HCT116 (cell line): ENCODE data around the gene USP7.

Experiments
- CEBPB ChIP-seq: IDR thresholded peaks from 2 replicates; pipeline ENCODE4 v1.6.1; 2012; ENCODE audit warnings: low read depth
- EGR1 ChIP-seq: IDR thresholded peaks from 2 replicates; pipeline ENCODE4 v1.6.1; 2012; ENCODE audit warnings: low read depth
- EZH2 ChIP-seq: fragments of 200-600 bp; sonication (generic); IDR thresholded peaks from 2 replicates; pipeline ENCODE4 v1.6.1; 2017; ENCODE audit warnings: antibody characterized with exemption, mixed run types
- FOSL1 ChIP-seq: IDR thresholded peaks from 2 replicates; pipeline ENCODE4 v1.6.1; 2012; ENCODE audit warnings: low read depth
- JUND ChIP-seq: IDR thresholded peaks from 2 replicates; pipeline ENCODE4 v1.6.1; 2012
- POLR2A ChIP-seq: IDR thresholded peaks from 2 replicates; pipeline ENCODE4 v1.7.0; 2011; ENCODE audit warnings: borderline replicate concordance; ENCODE audit not compliant: insufficient read depth, insufficient read length; ENCODE audit errors: extremely low read depth
- POLR2AphosphoS5 ChIP-seq: IDR thresholded peaks from 2 replicates; pipeline ENCODE4 v1.6.1; 2011; ENCODE audit warnings: mild to moderate bottlenecking, low read depth, low read length, moderate library complexity
- ZNF274 ChIP-seq: fragments of 200-500 bp; sonication (Bioruptor generic); IDR thresholded peaks from 2 replicates; pipeline ENCODE4 v1.6.1; 2014; ENCODE audit warnings: mild to moderate bottlenecking, low read depth, low read length, inconsistent platforms
- TF ChIP-seq, protein P1 (sequence below): IDR thresholded peaks from 2 replicates; pipeline ENCODE4 v1.6.1; 2012; ENCODE audit warnings: low read depth
- TF ChIP-seq, protein P2 (sequence below), 3 experiments: fragments of 200-600 bp in 1 of 3; sonication (generic) in 1 of 3; IDR thresholded peaks in 2 of 3; conservative IDR thresholded peaks in 1 of 3; 2 replicates each; pipeline ENCODE4 v1.5.1; 2012 to 2017; ENCODE audit warnings: low read depth in 2 of 3, low read length in 2 of 3, antibody characterized with exemption in 1 of 3, borderline replicate concordance in 1 of 3, control low read depth in 1 of 3, mild to moderate bottlenecking in 1 of 3, mixed read lengths in 1 of 3, mixed run types in 1 of 3, moderate library complexity in 1 of 3; ENCODE audit not compliant: insufficient read depth in 1 of 3
- TF ChIP-seq, protein P3 (sequence below): IDR thresholded peaks from 2 replicates; pipeline ENCODE4 v1.6.1; 2012
- TF ChIP-seq, protein P4 (sequence below): IDR thresholded peaks from 2 replicates; pipeline ENCODE4 v1.6.1; 2012

DNA sequence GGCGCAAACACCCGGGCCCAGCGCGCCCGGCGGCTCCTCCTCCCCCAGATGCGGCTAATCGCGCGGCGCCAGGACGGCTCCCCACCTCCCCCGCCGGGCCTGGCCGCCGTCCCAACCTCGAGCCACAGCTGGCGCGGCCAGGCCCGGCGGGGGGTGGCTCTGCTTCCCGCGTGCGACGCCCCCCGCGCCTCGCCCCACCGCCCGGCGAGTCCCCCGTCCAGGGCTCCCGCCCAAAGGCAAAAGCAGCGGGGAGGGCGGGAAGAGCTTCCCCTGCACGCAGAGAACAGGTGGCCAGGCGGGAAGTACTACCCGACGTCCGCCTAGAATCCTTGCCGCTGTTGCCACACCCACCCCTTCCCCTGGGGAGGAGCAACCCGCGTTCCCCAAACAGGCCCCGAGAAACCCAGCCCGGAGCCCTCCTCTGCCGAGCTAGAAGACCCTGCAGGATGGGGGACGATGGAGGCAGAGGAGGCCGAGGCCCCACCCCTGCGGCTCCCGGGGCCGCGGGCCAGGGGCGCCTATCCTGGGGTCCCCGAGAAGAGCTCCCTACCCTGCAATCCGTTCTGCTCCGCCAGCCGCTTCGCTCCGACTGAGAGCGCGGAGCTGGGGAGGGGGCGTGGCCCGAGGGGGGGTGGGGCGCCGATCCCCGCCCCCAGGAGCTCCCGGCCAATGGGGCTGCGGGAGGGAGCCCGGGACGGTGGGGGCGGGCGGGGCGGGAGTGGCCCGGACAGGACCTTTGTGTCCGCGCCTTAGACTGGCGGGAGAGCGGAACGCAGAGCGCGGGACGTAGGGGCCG, 95.1 kb downstream of the USP7 start, which contains the start of gene CARHSP1:
- TF ChIP-seq, protein P1, sequence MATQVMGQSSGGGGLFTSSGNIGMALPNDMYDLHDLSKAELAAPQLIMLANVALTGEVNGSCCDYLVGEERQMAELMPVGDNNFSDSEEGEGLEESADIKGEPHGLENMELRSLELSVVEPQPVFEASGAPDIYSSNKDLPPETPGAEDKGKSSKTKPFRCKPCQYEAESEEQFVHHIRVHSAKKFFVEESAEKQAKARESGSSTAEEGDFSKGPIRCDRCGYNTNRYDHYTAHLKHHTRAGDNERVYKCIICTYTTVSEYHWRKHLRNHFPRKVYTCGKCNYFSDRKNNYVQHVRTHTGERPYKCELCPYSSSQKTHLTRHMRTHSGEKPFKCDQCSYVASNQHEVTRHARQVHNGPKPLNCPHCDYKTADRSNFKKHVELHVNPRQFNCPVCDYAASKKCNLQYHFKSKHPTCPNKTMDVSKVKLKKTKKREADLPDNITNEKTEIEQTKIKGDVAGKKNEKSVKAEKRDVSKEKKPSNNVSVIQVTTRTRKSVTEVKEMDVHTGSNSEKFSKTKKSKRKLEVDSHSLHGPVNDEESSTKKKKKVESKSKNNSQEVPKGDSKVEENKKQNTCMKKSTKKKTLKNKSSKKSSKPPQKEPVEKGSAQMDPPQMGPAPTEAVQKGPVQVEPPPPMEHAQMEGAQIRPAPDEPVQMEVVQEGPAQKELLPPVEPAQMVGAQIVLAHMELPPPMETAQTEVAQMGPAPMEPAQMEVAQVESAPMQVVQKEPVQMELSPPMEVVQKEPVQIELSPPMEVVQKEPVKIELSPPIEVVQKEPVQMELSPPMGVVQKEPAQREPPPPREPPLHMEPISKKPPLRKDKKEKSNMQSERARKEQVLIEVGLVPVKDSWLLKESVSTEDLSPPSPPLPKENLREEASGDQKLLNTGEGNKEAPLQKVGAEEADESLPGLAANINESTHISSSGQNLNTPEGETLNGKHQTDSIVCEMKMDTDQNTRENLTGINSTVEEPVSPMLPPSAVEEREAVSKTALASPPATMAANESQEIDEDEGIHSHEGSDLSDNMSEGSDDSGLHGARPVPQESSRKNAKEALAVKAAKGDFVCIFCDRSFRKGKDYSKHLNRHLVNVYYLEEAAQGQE = no peak
- TF ChIP-seq, protein P2, sequence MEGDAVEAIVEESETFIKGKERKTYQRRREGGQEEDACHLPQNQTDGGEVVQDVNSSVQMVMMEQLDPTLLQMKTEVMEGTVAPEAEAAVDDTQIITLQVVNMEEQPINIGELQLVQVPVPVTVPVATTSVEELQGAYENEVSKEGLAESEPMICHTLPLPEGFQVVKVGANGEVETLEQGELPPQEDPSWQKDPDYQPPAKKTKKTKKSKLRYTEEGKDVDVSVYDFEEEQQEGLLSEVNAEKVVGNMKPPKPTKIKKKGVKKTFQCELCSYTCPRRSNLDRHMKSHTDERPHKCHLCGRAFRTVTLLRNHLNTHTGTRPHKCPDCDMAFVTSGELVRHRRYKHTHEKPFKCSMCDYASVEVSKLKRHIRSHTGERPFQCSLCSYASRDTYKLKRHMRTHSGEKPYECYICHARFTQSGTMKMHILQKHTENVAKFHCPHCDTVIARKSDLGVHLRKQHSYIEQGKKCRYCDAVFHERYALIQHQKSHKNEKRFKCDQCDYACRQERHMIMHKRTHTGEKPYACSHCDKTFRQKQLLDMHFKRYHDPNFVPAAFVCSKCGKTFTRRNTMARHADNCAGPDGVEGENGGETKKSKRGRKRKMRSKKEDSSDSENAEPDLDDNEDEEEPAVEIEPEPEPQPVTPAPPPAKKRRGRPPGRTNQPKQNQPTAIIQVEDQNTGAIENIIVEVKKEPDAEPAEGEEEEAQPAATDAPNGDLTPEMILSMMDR (IDR thresholded peaks at IDR 0.05 in 2 of 3, conservative IDR thresholded peaks at IDR 0.05 in 1 of 3; ENCODE audit: borderline replicate concordance in 1 of 3, insufficient read depth in 1 of 3, low read depth in 2 of 3, low read length in 2 of 3) = no peak
- TF ChIP-seq CEBPB = no peak
- TF ChIP-seq EZH2 = no peak
- TF ChIP-seq POLR2A = no peak
- peak; percentile 90 for TF ChIP-seq POLR2AphosphoS5
- no peak for TF ChIP-seq FOSL1
- no peak for TF ChIP-seq JUND
- TF ChIP-seq EGR1 = peak; percentile 38; the same call in 1 of the 2 replicates
- TF ChIP-seq, protein P3, sequence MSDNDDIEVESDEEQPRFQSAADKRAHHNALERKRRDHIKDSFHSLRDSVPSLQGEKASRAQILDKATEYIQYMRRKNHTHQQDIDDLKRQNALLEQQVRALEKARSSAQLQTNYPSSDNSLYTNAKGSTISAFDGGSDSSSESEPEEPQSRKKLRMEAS = peak; percentile 77
- TF ChIP-seq, protein P4, sequence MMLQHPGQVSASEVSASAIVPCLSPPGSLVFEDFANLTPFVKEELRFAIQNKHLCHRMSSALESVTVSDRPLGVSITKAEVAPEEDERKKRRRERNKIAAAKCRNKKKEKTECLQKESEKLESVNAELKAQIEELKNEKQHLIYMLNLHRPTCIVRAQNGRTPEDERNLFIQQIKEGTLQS = no peak
- TF ChIP-seq ZNF274 = no peak
